Neural cell (in vitro differentiated cells): Measurements from ENCODE around the gene CIBAR2.

ENCODE experiments used
- EP300 ChIP-seq: fragments of 450-650 bp; conservative IDR thresholded peaks from 2 replicates; pipeline ENCODE4 v1.6.1; 2014; ENCODE audit warnings: antibody characterized with exemption, mild to moderate bottlenecking, moderate library complexity; ENCODE audit not compliant: poor library complexity, severe bottlenecking
- EZH2 ChIP-seq: fragments of 200-600, 300-800 bp; shearing (Covaris generic), sonication (generic); IDR thresholded peaks from 2 replicates; pipeline ENCODE4 v1.6.1; 2014; ENCODE audit warnings: antibody characterized with exemption, low read length, borderline replicate concordance, mild to moderate bottlenecking; ENCODE audit not compliant: insufficient read depth, poor library complexity, severe bottlenecking
- MXI1 ChIP-seq: fragments of 450-650 bp; conservative IDR thresholded peaks from 2 replicates; pipeline ENCODE4 v1.6.1; 2014; ENCODE audit warnings: antibody characterized with exemption, mild to moderate bottlenecking; ENCODE audit not compliant: poor library complexity, severe bottlenecking
- POLR2AphosphoS5 ChIP-seq: IDR thresholded peaks from 2 replicates; pipeline ENCODE4 v1.6.1; 2012
- TAF1 ChIP-seq: IDR thresholded peaks from 2 replicates; pipeline ENCODE4 v1.6.1; 2012; ENCODE audit warnings: low read depth
- TF ChIP-seq, protein P1 (sequence below): fragments of 450-650 bp; IDR thresholded peaks from 2 replicates; pipeline ENCODE4 v1.5.1; 2014; ENCODE audit warnings: antibody characterized with exemption, mild to moderate bottlenecking, moderate library complexity; ENCODE audit not compliant: poor library complexity, severe bottlenecking
- TF ChIP-seq, protein P2 (sequence below): IDR thresholded peaks from 2 replicates; pipeline ENCODE4 v1.6.1; 2012; ENCODE audit warnings: borderline replicate concordance

DNA sequence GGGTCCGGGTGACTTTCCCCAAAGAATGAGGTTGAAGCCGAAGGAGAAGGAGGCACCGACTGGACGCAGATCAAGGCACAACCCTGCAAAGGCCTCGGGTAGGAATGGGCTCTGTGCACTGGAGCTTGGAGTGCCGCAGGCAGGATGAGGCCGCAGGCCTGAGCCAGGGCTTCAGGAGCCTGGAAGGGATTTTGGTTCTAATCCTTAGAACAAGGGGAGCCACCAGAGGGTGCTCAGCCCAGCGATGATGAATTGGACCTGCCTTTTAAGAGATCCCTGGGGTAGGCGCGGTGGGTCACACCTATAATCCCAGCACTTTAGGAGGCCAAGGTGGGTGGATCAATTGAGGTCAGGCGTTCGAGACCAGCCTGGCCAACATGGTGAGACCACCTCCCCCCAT, 8.1 kb downstream of the CIBAR2 start:
- TF ChIP-seq, protein P1, sequence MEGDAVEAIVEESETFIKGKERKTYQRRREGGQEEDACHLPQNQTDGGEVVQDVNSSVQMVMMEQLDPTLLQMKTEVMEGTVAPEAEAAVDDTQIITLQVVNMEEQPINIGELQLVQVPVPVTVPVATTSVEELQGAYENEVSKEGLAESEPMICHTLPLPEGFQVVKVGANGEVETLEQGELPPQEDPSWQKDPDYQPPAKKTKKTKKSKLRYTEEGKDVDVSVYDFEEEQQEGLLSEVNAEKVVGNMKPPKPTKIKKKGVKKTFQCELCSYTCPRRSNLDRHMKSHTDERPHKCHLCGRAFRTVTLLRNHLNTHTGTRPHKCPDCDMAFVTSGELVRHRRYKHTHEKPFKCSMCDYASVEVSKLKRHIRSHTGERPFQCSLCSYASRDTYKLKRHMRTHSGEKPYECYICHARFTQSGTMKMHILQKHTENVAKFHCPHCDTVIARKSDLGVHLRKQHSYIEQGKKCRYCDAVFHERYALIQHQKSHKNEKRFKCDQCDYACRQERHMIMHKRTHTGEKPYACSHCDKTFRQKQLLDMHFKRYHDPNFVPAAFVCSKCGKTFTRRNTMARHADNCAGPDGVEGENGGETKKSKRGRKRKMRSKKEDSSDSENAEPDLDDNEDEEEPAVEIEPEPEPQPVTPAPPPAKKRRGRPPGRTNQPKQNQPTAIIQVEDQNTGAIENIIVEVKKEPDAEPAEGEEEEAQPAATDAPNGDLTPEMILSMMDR, result no peak
- TF ChIP-seq TAF1, result no peak
- no peak for TF ChIP-seq POLR2AphosphoS5
- no peak for TF ChIP-seq EZH2
- no peak for TF ChIP-seq EP300
- TF ChIP-seq, protein P2, sequence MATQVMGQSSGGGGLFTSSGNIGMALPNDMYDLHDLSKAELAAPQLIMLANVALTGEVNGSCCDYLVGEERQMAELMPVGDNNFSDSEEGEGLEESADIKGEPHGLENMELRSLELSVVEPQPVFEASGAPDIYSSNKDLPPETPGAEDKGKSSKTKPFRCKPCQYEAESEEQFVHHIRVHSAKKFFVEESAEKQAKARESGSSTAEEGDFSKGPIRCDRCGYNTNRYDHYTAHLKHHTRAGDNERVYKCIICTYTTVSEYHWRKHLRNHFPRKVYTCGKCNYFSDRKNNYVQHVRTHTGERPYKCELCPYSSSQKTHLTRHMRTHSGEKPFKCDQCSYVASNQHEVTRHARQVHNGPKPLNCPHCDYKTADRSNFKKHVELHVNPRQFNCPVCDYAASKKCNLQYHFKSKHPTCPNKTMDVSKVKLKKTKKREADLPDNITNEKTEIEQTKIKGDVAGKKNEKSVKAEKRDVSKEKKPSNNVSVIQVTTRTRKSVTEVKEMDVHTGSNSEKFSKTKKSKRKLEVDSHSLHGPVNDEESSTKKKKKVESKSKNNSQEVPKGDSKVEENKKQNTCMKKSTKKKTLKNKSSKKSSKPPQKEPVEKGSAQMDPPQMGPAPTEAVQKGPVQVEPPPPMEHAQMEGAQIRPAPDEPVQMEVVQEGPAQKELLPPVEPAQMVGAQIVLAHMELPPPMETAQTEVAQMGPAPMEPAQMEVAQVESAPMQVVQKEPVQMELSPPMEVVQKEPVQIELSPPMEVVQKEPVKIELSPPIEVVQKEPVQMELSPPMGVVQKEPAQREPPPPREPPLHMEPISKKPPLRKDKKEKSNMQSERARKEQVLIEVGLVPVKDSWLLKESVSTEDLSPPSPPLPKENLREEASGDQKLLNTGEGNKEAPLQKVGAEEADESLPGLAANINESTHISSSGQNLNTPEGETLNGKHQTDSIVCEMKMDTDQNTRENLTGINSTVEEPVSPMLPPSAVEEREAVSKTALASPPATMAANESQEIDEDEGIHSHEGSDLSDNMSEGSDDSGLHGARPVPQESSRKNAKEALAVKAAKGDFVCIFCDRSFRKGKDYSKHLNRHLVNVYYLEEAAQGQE, result no peak
- no peak for TF ChIP-seq MXI1
